WI38 (cell line): ENCODE data around the gene ZNF688.
A peak's percentile ranks its signal among the peaks of the same experiment; 100 is the strongest.
"Not testable (repeated sequence)": the region's sequence is repeated elsewhere in the genome, so short reads cannot be mapped to it uniquely, and the experiment has no call there.

Experiments used
- H3K4me3 ChIP-seq: 2 replicates; pipeline ENCODE4 v1.5.1; 2011; ENCODE audit warnings: low read depth, mild to moderate bottlenecking, control low read depth, low read length
- CTCF ChIP-seq: IDR thresholded peaks from 2 replicates; pipeline ENCODE4 v1.5.1; 2012; ENCODE audit warnings: low read depth, mild to moderate bottlenecking, control low read depth, low read length

Gene ZNF688

DNA sequence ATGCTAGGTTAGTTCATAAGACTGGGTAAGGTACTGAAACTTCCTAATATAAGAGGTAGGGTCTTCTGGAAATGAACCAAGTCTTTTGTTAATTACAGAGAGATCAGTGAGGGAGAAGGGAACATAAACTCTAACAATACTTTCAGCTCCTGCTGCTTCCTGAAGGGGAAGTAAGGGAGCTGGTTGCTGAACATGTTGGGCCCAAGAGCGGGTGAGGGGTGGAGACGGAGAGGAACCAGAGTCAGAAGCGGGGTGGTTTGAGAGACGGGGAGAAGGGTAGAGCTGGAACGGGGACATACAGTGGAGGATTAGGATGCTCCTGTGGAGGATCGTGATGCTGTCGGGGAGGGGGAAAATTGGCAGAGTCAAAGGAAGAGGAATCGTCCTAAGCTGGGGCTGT lies 25.4 kb downstream of the ZNF688 start:
- no peak overlapping the region for H3K4me3 ChIP-seq
- TF ChIP-seq CTCF = no peak

DNA sequence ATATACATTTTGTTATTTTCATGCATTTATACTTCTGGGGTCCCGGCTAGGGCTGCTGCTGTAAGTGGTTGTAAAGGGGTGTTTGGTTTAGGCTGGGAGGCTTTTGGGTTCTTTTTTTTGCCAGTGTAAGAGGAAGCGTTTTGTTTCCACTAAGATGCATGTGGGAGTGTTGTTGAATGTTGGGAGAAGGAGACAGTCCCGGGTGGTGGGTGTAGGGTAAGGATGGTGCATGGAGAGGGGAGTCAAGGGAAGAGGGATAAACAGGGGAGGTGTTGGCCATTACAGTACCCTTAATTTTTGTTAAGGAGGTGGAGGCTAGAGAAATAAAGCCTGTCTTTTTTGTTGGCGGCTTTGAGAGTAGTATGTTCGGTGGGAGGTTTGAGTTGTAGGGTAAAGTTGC lies 28.4 kb downstream of the ZNF688 start:
- TF ChIP-seq CTCF = no peak
- H3K4me3 ChIP-seq = no peak overlapping the region

DNA sequence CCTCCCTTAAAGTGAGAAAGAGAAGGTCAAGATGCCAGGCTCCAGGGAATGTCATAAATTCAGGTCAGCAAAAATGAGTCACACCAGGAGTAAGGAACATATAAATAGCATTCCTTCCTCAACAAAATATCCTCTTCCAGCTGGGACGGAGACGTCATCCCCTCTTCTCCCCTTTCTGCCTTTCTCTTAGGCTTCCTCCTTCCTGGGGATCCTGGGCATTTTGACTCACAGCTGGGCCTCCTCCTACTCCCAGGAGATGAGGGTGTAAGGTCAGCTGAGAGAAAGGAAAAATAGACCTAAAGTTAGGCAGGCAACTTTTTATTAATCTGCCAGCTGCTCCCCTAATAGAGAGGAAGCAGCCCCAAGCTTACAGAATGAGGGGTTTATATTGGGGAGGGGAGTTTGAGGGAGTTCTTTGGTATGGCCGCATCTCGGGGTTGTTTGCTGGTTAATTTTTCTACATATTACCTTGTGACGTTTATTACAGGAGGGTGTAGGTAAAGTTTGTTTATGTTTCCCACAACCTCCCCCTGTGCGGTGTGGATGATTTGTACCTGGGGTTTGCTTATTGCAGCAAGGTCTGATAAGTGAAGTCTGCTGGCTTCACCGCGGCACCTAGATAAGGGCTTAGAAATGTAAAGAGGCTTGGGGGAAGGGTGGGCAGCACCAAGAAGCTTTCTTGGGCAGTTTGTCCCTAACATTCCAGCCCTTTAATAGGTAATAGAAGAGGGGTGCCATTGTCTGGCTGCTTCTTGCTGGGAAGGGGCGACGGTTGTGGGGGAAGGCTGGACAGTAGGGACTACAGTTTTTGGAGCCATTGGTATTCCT lies 29.8 kb downstream of the ZNF688 start:
- no peak overlapping the region for H3K4me3 ChIP-seq
- no peak for TF ChIP-seq CTCF

DNA sequence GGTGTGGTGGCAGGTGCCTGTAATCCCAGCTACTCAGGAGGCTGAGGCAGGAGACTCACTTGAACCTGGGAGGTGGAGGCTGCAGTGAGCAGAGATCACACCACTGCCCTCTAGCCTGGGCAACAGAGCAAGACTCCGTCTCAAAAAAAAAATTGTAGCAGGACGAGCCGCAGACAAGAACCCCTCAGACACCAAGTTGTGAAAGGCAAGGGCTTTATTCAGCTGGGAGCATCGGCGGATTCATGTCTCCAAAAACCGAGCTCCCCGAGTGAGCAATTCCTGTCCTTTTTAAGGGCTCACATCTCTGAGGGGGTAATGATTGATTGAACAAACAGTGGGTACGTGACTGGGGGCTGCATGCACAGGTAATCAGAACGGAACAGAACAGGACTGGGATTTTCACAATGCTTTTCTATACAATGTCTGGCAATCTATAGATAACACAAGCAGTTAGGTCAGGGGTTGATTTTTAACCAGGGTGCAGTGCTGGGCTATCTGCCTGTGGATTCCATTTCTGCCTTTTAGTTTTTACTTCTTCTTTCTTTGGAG lies 30.5 kb downstream of the ZNF688 start:
- H3K4me3 ChIP-seq = not testable (repeated sequence)

DNA sequence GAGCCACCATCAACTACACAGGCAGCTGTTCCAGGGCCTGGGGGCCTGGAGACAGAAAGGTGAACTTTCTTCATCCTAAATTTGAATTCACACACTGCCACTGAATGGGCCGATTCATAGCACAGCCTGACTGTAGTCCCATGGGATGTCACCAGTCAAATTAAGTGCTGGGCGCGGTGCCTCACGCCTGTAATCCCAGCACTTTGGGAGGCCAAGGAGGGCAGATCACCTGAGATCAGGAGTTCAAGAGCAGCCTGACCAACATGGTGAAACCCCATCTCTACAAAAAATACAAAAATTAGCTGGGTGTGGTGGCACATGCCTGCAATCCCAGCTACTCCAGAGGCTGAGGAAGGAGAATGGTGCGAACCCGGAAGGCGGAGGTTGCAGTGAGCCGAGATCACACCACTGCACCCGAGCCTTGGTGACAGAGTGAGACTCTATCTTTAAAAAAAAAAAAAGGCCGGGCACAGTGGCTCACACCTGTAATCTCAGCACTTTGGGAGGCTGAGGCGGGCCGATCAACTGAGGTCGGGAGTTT lies 31.5 kb downstream of the ZNF688 start:
- not testable (repeated sequence) for H3K4me3 ChIP-seq

DNA sequence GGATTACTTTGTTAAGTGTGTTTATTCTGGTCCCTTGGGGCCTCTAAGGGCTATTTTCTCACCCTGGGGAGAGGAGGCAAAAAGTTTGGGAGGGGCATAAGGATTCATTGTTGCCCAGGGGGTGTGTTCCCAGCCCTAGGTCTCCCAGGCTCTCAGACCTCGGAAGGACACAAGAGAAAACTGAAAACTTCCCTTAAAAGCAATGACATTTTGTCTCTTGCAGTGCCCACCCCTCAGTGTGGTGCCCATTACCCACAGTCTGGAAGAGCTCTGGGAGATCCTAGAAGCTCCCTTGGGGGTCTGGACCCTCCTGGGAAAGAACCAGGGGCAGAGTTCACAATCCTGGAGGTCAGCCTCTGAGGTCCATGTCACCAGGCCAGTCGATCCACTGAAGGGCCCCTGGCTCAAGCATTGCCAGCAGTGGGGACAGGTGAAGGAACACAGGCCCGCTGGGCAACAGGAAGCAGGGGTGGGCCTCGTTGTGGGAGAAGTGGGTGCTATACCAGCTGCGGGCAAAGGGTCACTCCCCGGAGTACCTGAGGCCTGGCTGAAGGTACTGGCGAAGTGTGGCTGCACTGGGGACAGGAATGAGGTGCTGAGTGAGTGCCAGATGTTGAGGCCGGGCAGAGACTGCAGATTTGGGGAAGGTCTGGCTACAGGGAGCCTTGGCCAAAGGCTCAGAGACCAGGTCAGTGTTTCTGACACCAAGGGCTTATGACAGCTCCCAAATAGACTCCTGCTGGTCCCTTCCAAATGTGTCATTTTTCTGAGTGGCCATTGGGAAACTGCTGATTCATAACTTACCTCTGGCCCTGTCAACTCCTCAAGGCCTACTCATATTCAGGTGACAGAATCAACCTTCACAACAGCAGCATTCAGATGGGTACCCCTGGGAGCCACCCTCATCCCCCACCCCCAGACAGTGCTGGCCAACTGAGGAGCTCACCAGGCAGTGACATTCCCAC lies 32.2 kb downstream of the ZNF688 start:
- TF ChIP-seq CTCF = no peak
- no peak overlapping the region for H3K4me3 ChIP-seq

GRCh38 chr16:30536391-30537024 lies 35.0 kb downstream of the ZNF688 start:
- not testable (repeated sequence) for H3K4me3 ChIP-seq

GRCh38 chr16:30535777-30536190 lies 35.7 kb downstream of the ZNF688 start:
- H3K4me3 ChIP-seq = peak overlapping the region; percentile 70
- no peak for TF ChIP-seq CTCF
